NT2/D1 (cell line): Measurements from ENCODE around the gene MANSC1.

Experiments used
- SUZ12 ChIP-seq: IDR thresholded peaks from 2 replicates; pipeline ENCODE4 v1.6.1; 2011; ENCODE audit not compliant: insufficient read length, insufficient read depth; ENCODE audit errors: extremely low read depth
- YY1 ChIP-seq: IDR thresholded peaks from 2 replicates; pipeline ENCODE4 v1.6.1; 2011; ENCODE audit not compliant: insufficient read length, insufficient read depth
- ZNF274 ChIP-seq: IDR thresholded peaks from 2 replicates; pipeline ENCODE4 v1.6.1; 2011; ENCODE audit warnings: mild to moderate bottlenecking, low read depth, low read length

DNA sequence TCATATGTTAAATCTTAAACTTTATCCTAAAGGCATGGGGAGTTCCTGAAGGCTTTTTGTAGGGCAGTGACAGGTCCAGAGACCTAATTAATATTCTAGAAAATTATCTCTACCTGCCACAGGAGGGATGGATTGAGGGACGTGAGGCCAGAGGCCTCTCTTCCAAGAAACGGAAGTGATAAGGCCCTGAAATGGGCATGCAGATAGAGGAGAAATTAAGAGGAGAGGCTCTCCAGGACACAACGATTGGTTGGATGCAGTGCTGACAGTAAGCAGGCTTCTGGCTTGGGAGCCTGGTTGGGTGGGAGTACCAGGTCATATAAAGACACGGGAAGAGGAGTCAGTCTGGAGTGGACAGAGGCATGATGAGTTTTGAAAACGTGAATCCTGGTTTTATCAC is 3.8 kb upstream of the MANSC1 start:
- TF ChIP-seq SUZ12 (no peak), YY1 (no peak), ZNF274 (no peak)
